SH-SY5Y (cell line): ENCODE measurements around the gene BBOF1.

Experiments
- GATA2 ChIP-seq: IDR thresholded peaks from 2 replicates; pipeline ENCODE4 v1.6.1; 2011; ENCODE audit warnings: mild to moderate bottlenecking, low read depth, low read length
- GATA3 ChIP-seq: IDR thresholded peaks from 2 replicates; pipeline ENCODE4 v1.6.1; 2011; ENCODE audit warnings: low read depth, mild to moderate bottlenecking, low read length, moderate library complexity

BBOF1 gene

DNA sequence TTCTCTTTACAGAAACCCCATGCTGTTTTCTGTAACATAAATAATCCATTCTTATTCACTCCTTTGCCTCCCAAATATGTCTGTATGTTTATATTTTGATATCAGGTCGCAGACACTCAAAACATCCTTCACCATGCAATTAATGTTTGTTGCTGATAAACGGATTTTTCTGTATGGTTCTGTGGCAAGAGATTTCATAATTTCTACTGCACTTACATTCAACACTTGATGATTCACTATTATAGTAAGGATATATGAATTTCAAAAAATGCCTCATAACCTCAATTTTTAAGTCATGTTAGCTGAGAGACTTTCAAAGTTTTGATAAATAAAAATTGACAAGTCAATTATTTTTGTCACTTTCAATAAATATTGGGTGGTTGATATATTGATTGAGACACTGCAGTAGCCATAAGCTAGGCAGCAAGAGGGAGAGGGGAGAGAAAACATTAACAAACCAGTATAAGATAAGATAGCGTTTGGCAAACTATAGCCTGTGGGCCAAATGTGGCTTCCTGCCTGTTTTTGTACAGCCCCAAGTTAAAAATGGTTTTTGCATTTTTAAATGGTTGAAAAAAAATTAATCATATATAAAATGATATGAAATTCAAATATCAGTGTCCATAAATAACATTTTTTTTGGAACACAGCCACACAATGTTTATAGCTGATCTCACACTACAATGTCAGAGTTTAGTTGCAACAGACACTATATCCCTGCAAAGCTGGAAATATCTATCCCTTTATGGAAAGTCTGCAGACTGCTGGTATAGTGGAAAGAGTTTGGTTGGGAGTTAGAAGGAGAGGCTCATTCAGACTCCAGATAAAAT is 46.8 kb downstream of the BBOF1 start:
- TF ChIP-seq GATA2 (no peak), GATA3 (no peak)

DNA sequence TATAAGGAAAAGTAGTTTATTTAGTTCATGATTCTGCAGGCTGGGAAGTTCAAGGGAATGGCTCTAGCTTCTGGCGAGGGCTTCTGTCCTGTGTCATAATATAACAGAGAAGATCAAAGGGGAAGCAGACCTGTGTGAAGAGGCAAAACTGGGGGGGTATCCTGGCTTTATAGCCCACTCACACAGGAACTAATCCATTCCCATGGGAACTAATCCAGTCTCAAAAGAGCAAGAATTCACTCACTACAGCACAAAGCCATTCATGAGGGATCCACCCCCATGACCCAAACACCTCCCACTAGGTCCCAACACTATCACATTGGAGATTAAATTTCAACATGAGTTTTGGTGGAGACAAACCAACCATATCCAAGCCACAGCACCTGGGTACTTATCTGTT is 58.3 kb downstream of the BBOF1 start:
- TF ChIP-seq GATA2 (no peak), GATA3 (no peak)

DNA sequence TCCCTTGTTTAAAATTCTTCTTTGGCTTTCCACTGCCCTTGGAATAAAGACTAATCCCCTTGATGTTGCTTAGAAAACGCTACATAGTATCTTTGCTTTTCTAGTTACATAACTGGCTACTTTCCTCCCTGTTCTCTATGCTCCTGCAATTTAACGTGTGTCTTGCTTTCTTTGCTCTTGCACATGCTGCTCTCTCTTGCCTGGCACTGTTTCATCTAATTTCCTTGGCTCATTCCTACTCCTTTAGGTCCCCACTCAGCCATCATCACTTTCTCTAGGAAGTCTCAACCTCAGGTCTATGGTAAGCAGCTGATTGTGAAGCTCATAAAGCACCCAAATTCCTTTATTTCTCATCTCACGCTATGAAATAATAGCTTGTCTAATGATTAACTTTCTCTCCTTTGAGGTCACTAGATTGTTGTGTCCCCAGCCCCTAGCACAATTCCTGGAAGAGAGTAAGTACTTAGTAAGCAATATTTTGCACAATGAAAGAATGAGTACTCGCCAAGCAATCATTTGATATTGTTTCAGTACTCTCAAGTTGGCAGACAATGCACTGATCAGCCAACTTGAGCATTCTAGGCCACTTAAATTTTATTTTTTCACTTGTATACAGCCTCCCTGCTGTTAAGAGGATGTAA is 61.8 kb downstream of the BBOF1 start:
- TF ChIP-seq GATA3 (no peak), GATA2 (no peak)

DNA sequence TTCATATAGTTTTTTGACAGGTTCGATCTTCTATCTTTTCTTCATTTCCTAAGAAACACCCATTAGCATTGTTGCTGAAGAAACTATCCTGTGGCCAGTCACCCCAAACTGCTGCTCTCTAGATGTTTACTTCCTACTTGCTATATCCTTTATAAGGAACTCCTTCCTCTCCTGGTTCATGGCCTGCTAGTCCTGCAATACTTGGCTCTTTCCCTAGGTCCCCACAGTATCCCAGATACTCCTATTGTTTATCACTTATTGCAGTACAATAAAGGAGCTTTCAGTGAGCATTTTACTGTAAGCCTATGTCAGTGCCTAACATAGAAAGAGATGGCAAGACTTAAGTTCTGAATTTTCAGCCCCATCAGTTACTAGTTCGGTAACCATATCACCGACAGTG is 62.3 kb downstream of the BBOF1 start:
- TF ChIP-seq GATA2 (no peak), GATA3 (no peak)

DNA sequence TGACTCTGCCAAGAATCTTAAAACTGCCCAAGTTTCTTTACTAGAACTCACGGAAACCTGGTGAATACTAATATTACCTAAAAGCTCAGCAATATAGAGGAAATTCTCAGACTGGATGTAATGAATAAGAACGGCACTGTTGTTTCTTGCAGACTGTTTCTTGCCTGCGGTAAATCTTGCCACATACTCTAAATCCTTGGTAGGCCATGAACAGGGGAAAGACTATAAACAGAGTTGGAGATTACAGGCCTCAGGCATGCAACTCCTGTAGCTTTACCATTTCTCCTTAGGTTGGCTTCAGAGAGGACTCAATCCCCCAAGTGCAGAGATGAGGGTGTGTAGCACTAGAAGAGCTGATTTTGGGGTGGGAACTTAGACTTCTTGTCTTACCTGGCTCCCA is 64.0 kb downstream of the BBOF1 start:
- TF ChIP-seq GATA3 (no peak), GATA2 (no peak)

DNA sequence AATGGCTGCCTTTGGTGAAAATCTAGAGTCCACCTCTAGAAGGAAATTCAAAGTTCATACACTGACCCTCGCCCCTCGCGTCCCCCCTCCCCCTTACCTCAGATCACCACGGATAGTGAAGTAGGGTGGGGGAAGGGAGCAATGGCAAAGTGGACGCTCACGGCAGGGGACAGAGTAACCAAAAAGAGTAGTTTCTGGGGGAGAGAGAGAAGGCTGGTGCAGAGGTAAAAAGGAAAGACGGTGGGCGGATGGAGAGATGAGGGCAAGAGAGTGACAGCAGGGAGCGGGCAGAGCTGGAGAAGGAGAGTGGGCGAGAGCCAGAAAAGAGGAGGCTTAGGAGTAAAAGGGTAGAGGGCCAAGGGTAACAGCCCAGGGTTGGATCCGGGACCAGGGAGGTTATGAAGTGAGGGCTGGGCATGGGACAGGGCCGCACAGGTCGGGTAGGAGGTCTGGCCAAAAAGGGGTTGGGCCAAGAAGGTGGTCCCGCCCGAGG is 64.7 kb downstream of the BBOF1 start:
- TF ChIP-seq GATA2 (no peak), GATA3 (no peak)

DNA sequence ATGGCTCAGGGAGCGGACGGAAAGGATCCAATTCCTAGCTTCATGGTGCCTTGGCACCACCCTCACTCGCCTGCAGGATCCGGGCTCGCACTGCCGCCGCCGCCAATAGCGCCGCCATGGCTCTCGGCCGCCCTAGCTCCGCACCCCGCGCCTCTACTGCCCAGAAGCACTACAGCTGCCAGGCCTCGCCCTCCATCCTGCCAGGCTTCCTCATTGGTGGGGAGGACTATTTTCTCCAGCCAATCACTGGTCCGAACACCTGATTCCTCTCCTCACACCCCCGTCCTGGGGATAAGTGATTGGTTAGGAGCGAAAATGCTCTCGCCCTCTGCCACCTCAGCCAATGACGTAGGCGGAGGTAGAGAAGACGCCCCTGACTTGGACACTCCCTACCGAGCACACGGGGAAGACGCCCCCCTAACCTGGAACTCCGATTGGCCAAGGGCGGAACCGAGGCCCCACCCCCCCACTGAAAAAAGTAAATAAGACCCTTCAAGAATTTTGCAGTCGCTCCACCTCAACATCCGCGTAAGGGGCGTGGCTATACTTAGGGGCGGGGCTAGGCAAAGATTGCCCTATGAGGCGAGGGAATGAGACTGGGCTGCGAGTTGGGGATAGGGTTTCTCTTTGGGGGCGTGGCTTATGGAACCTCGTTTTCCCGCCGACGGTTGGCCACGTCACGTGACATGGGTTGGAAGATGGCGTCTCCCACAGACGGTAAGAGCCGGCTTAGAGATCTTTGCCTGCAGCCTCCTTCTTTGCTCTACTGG is 65.3 kb downstream of the BBOF1 start, which contains the start of the genes ALDH6A1 and LIN52:
TSS of gene ALDH6A1 (minus strand) at position 177 of the 770 bp plus-strand sequence. CDS start at position 118, 59 bp downstream.
TSS of gene LIN52 (plus strand) at position 680 of the 770 bp plus-strand sequence. CDS start at position 699, 19 bp downstream.
- TF ChIP-seq GATA2 (no peak), GATA3 (no peak)

DNA sequence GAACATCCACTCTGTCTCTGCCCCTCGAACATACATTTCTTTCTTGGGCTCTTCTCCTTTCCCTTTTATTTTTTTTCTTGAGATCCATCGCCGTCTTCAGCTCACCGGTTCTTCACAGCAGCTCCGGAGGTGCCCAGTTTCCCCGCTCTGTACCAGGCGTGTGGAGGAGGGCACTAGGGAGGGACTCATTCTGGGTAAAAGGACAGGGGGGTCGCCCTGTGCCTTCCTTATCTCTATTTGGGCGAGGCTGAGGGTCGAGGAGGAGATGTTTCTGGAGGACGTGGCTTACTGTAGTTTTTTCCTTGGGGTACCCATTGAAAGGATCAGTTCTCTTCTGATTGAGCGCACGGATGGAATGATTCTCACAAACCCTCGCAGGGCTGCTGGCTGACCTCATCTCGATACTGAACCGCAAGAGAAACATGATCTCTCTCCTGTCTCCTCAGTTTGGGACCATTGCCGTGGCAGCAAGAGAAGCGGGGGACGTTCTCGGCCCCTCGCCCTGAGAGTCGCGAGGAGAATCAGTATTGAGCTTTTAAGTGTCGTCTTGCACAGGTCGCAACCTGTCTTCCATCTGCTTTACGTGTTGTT is 66.0 kb downstream of the BBOF1 start:
- TF ChIP-seq GATA3: no peak
- no peak for TF ChIP-seq GATA2

DNA sequence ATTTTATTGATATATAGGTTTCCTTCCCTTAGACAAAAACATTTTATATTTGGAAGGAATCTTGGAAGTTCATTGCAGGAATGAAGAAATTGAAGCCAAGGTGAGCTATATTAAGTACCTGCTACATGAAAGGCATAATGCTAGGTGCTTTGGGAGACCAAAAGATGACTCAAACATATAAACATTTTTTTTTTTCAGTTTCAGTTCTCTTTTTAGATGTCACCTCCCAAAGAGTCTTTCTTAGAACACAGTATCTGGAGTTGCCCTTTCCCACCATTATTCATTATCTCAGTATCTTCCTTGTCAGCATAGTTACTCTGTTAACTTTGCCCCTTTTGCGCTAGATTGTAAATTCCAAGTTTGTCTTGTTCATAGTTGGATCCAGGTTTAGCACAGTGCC is 66.7 kb downstream of the BBOF1 start:
- TF ChIP-seq GATA3 (no peak), GATA2 (no peak)

DNA sequence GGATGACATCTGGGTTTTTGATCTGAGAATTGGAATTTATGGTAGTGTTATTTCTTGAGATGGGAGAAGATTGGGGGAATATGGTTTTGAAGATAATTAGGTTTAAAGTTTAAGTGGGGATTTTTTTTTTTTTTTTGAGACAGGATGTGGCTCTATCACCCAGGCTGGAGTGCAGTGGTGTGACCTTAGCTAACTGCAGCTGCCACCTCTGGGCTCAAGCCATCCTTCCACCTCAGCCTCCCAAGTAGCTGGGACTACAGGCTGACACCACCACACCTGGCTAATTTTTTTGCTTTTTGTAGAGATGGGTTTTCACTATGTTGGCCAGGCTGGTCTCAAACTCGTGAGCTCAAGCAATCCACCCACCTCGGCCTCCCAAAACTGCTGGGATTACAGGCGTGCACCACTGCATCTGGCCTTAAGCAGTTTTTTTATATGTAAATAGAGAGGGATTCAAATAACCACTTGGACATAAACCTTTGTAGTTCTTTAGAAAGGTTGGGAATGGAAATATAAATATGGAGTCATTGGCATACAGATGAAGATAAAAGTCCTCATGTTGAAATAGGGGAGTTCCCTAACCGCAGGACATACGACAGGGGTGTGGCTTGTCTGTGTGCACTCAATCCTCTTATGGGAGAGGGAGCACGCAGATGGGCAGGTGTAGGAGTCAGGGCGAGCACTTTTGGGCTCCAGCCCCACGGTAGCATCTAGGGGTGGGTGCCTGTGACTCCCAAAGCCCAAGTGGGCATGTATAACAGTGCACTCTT is 70.3 kb downstream of the BBOF1 start:
- no peak for TF ChIP-seq GATA3
- no peak for TF ChIP-seq GATA2

DNA sequence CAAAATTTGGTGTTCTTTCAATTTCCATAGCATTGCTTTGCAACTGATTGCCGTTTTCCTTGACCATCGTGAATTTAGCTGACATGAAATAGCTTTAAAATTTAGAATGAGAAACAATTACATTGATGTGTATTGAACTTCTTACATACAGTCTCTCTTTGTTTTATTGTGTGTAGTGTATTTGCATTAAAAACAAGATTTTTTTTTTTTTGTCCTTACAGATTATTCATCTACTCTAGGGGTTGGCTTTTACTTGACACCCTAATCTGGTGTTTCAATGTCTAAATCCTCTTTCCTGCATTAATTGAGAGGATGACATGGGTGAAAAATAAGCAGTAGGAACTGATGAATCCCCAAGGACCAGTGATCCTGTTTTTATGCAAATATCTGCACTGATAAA is 86.2 kb downstream of the BBOF1 start:
- TF ChIP-seq GATA3 (no peak), GATA2 (no peak)

DNA sequence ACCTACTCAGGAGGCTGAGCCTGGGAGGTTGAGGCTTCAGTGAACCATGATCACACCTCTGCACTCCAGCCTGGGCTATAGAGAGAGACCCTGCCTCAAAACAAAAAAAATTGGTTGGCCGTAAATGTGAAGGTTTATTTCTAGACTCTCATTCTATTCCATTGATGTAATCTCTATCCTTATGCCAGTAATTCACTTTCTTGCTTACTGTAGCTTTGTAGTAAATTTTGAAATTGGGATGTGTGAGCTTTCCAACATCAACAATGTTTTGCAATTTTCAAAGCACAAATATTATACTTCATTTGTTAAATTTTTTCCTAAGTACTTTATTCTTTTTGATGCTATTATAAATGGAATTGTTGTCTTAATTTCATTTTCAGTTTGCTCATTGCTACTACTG is 90.2 kb downstream of the BBOF1 start:
- TF ChIP-seq GATA2: no peak
- TF ChIP-seq GATA3: no peak
